NCI-H69 (cell line): ENCODE data around the gene HHATL.

Experiments used
- DNase-seq: peaks from one replicate; lab custom pipeline; 2025; lab: John Stamatoyannopoulos, UW

HHATL gene

DNA sequence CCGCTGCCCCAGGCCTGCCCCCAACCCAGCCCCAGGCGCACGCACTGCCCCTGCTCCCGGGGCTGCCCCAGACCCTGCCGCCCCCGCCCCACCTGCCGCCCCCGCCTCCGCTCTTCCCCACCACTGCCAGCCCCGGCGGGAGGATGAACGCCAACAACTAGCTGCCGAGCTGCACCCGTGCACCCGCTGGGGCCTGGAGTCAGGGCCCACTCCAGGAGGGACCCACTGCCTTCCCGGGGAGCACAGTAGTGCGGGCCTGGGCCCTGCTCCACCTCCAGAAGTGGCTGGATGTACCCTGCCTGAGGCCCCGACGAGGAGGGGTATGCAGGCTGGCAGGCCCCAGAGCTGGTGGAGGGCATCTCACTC lies 38.2 kb downstream of the HHATL start:
- no peak for DNase-seq

DNA sequence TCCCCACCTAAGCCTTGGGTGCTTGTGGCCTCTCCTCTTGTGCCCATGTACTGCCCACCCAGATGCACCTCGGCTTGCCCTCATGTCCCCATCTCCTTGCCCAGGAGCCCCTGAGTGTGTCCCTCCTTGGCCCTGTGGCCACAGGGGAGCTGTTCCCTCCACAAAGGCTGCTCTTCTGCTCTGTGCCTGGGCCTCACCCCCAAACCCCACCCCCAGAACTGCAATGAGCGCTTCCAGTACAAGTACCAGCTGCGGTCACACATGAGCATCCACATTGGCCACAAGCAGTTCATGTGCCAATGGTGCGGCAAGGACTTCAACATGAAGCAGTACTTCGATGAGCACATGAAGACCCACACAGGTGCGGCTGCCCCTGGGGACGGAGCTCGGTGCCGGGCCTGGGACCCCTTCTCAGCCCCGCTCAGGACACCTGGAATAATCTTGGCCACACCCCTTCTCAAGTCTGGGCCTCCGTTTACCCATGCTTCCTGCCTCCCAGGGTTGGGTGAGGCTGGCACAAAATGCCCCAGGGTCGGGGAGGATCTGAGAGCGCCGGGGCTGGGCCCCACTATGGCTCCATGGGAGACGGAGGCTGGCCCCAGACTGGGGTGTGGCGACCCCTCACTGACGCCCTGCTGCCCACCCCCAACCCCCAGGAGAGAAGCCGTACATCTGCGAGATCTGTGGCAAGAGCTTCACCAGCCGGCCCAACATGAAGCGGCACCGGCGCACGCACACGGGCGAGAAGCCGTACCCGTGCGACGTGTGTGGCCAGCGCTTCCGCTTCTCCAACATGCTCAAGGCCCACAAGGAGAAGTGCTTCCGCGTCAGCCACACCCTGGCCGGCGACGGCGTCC lies 38.8 kb downstream of the HHATL start:
- DNase-seq, result no peak

DNA sequence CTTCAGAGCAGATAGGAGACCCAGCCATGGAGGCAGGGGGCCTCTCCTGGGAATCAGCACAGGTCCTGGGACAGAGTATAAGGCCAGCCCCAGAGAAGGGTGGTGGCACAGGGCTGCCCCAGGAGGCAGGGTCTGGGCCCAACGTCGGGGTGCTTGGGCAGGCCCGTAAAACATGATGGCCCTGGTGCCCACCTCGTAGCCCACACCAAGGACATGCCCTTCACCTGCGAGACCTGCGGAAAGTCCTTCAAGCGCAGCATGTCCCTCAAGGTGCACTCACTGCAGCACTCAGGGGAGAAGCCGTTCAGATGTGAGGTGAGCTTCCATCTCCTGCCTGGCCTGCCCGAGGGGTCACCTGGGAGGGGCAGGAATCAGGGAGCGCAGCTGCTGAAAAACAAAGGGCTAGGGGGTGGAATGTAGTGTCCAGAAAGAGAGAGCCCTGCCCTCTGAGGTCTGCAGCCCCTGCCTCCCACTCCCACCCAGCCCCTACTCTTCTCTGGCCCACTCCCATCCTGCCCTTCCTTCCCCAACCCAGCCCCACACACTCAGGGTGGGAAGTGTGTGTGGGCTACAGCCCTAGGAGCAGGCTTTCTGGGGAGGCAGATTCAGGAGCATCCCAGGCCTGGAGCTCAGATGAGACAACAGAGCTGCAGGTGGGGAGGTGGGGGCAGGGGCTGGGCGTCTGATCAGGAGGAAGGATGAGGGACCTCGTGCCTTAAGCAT lies 39.6 kb downstream of the HHATL start:
- DNase-seq, result no peak

DNA sequence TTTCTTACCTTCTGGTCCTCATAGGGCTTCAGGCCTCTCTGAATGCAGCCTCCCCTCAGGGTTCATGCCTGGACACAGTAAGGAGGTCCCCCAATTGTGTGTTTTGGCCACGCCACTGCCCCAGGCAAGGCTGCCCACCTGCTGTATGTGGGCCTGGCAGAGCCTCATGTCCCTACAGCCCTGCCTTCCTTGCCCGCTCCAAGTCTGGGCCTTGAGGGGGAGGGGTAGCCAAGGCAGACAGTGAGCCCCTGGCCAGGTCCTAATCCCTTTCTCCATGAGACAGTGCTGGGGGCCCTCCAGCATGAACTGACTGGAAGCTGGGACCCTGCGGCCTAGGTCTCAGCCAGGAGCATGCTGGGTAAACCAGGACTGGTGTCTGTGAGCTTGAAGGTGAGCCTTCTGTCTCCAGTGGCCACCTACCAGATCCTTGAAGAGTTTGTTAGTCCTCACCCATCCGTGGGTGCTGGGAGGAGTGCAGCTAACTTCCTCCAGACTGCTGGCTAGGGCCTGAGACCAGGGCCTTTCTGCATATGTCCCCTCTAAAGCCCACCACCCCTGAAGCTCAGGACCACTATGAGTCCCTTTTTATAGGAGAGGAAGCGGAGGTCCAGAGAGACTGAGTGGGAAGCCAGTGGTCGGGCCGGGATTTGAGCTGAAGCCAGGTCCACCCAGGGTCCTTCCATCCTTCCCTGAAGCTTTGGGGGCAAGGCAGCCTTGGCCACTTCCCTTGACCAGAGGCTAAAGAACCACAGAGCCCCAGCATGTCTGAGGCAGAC lies 40.4 kb downstream of the HHATL start:
- no peak for DNase-seq

DNA sequence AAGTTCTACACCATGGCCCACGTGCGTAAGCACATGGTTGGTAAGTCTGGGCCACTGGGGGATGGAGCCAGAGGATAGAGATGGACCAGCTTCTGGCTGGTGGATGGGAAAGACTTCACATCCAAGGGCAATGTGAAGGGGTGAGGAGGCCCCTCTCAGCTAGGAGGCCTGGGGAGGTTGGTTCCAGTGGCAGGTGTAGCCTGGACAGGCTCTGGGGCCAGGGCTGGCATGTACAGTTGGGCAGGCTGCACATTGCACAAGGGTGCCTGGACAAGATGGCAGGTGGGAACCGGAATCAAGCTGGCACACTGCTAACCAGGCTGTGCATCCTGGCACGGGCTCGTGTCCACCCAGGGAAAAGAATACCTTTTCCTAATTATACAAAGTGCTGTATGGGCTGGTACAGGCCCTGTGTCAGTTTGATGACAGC lies 41.0 kb downstream of the HHATL start:
- no peak for DNase-seq

DNA sequence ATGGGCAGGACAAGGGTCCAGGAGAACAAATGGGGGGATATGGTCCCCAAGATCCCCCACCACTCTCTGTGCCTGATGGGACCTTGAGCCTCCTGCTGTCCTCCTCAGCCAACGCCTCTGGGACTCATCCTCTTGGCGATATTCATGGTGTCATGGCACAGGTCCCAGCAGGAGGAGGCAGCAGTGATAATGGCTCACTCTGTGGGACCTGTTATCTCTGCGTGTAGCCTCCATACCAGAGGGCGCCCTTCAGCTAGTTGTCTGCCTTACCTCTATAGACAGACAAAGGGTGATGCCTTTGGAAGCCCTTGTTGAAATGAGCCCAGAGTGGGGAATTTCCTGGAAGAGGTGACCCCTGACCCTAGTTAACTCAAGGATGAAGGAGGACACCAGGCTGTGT lies 41.7 kb downstream of the HHATL start:
- peak; percentile 64 for DNase-seq

DNA sequence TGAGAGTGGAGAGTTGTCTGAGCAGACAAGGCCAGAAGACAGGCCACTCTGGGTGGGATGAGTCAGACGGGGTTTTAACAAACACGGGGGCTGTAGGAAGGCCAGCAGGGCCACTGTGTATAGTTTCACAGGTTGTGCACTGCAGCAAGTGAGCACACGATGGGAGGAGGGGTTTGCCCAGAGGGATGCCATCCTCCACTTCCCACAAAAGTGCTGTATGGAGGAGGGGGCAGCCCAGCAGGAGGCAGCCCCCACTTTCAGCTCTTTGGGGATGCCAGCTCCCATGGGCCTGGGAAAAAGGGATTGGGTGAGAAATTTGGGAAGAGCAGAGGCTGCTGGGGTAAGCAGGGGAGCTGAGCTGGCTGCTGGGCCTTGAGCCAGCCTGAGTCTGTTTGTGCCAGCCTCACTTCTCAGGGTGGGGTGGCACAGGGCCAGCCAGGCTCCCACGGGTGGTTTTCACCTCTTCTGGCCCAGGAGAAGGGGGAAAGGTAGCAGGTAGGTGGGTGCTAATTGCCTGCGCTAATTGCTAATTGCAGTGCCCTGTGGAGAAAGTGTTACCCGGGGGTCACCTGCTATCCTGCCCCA lies 42.4 kb downstream of the HHATL start:
- DNase-seq, result peak; percentile 88

DNA sequence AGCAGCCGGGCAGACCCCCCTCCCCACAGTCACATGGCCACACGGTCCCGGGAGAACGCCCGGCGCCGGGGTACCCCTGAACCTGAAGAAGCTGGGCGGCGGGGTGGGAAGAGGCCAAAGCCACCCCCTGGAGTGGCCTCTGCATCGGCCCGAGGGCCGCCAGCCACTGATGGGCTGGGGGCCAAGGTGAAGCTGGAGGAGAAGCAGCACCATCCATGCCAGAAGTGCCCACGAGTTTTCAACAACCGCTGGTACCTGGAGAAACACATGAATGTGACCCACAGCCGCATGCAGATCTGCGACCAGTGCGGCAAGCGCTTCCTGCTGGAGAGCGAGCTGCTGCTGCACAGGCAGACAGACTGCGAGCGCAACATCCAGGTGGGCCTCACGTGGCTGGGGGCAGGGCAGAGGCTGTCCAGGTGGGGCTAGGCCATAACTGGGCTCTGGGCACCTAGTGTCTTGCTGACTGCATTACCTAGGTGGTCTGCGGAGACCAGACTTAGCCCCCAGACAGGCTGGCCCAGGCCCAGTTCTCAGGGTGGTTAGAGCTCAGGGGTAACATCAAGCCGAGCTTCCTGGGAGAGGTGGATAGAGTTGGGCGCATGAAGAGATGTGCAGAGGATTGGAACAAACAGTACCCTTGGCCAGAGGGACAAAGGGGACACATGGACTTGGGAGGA lies 43.0 kb downstream of the HHATL start:
- DNase-seq, result no peak

DNA sequence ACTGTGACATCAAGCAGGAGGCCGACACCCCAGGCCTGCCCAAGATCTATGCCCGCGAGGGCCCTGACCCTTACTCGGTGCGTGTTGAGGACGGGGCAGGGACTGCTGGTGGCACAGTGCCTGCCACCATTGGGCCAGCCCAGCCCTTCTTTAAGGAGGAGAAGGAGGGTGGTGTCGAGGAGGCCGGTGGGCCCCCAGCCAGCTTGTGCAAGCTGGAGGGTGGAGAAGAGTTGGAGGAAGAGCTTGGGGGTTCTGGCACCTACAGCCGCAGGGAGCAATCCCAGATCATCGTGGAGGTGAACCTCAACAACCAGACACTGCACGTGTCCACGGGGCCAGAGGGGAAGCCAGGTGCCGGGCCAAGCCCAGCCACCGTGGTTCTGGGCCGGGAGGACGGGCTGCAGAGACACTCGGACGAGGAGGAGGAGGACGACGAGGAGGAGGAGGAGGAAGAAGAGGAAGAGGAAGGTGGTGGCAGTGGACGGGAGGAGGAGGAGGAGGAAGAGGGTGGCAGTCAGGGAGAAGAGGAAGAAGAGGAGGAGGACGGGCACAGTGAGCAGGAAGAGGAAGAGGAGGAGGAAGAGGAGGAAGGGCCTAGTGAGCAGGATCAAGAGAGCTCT lies 43.7 kb downstream of the HHATL start:
- no peak for DNase-seq

DNA sequence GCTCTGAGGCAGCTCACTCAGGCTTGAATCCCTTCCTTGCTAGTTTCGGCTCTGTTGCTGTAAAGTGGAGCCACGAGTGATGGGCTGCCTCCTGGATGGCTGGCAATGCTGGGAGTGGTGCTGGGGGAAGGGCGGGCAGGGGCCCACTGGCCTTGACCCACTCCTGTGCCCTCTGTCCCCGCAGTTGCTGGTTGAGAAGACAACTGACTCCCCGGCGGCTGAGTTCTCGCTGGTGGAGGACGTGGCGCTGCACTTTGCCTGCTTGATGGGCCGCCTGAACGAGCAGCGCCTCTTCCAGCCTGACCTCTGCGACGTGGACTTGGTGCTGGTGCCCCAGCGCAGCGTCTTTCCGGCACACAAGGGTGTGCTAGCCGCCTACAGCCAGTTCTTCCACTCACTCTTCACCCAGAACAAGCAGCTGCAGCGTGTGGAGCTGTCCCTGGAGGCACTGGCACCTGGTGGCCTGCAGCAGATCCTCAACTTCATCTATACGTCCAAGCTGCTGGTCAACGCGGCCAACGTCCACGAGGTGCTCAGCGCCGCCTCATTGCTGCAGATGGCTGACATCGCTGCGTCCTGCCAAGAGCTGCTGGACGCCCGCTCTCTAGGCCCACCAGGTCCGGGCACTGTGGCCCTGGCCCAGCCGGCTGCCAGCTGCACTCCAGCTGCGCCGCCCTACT lies 44.4 kb downstream of the HHATL start:
- DNase-seq, result no peak

DNA sequence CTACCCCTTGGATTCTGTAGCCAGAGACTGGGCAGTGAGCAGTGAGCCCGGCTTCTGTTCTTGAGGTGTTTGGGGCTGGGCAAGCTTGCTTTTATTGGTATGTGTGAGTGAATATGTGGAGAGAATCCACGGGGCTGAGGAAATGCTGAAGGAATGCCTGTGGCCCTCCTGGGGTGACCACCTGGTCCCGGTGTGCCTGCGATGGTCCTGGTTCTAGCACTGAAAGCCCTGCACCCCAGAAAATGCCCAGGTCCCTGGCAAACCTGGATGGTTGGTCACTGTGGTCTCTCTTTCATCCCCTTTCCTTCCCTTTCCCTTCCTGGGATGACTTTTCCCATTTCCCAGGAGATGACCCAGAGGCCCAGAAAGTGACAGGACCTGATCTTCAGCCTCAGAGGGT lies 44.9 kb downstream of the HHATL start:
- no peak for DNase-seq

DNA sequence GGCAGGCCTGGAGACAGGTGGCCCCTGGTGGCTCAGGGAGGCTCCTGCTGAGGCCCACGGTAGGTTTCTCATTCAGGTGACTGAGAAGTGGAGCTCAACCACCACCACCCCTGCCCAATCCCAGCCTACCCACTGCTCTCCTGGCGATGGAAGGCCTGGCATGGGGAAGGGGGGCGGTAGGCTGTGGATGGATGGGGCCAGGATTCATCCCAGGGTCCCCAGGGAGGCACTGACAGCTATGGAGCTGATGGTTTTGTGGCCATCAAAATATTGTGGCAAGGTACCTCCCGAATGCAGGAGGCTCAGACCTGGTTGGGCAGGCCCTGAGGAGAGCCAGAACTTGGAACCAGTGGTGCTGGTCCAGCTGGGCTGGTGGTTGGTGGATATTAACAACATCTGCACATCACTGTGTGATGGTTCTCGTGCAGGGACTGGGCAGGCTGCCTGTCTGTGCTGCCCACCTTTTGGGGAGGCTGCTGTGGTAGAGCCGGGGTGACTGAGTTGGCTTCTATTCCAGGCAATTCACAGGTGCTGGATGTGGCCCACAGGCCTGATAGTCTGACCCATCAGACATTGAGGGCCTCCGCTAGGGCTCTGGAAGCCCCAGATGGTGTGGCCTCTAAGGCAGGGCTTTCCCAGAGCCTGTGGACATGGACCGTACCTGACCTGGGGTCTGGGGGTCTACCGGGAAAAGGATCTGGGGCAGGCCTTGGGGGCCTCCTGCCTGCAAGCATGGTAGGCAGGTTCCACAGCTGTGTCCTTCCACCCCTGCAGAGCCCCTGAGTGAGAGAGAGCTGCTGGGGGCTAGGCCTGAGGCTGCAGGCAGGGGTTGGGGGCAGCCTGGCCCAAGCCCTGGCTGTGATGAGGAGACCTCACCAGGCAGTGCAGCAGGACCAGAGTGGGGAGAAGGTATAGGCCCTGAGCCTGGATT lies 45.7 kb downstream of the HHATL start:
- no peak for DNase-seq

DNA sequence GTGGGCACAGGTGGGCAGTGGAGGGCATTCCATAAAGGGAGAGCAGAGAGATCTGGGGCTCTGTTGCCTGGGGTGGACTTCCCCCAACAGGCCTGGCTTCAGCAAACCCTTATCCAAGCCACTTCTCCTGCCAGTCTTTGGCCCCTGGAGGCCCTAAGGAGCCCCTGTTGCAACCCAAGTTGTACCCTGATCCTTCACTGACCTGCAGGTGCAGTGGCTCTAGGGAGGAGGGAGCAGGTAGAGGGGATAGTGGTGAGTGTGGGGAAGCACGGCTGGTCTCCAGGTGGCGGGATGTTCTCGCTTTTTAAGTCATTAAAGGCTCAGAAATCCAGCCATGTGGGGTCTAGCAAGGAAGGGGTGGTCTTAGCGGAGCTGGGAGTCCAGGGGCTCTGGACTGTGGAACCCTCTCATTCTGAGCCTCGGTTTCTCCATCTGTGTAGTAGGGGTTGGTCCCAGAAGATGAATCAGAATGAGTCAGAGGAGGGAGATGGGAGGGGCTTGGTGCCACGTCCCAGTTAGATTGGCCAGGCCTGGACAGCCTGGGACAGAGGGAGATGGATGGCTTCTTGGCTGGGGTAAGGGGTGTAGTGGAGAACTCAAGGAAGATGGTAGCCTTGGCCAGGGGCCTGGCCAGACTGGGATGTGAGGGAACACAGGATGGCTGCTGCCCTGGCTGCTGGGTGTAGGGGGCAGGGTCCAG lies 46.5 kb downstream of the HHATL start:
- DNase-seq, result no peak

DNA sequence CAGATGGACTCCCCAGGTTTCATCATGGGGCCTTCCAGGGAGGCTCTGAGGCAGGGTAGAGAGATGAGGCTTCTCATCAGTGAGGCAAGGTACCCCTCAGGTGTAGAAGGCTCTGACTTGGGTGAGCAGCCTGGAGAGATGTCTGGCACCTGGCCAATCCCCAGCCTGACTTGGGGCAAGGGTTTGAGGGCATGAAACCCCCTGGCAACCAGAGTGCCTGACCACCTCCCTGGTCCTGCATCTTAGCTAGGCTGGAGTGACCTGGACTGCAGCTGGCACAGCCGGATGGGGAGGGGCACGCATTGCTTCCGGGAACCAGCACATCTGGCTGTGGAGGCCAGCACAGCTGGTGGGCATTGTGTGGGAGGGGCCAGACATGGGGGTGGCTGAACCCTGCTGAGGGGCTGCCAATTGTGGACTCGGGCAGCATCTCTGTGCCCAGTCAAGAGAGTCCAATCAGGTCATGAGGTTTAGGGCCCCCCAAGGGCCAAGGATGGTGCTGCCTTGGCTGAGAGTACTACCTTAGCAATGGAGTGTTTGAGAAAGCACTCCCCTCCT lies 47.2 kb downstream of the HHATL start:
- peak; percentile 29 for DNase-seq

DNA sequence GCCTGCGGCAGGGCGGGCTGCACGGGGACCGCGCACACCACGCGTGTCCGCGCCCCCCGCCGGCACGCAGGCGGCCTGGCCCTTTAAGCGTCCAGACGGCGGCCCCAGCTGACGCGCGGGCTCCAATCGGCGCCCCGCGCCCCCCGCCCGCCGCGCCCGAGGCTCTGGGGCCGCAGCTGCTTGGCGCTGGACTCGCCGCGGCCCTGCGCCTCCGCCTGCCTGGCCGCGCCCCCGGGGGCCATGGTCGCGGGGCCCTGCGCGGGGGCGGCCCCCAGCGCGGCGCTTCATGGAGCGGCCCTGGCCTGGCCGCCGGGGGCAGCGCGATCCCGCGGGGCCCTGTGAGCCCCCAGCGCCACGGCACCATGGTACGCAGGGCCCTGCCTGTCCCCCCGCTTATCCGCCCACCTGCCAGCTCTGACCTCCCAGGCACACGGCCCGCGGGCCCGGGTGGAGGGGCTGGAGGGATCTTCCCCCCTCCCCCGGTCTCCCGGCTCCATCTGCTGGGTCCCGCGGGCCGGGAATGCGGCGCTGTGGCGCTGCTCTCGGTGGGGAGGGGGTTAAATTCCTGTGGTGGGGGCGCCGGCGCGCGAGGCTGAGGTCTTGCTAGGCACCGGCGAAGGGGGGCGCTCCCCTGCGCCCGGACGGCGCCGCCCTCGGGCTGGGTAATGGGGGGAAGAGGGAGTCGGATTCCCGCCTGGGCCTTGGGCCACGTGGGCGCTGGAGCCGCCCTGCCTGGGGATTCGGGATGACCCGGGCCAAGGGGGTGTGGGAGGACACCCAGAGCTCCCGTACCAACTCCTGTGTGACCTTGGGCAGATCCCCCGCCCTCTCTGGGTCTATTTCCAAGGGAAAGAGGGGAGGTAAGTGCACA lies 48.0 kb downstream of the HHATL start:
- peak; percentile 84 for DNase-seq

DNA sequence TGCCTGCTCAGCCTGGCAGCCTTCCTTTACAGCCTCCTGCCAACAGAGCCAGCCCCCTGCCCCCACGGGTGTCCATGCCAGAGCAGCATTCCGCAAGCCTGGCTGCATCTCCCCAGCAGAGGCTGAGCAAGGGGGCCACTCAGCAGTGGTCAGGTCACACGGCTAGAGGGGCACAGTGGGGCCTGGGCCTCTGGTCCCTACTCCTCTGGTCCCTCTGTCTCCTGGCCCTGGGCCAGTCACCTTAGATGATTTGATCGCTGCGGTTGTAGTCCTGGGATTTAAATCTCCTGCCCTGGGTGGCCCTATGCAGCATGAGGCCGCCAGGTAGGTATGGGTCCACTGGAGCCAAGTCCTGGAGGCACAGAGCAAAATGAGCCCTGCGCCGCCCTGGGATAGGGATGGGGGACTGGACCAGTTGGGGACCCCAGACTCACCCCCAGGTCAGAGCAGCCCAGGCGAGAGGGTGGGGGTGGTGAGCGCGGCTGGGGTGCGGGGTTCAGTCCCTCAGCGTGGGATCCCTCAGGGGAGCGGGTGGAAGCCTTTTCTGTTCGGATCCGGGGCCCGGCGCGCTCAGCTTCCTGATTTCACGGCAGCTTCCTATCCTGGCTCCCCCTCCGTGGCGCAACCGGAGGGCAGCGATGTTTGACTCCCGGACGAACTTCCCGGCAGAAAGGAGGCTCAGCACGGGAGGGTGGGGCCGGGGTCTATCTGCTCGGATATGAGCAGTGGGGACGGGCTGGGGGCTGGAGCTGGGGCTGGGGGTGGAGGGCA lies 48.9 kb downstream of the HHATL start, which contains the start of gene ZBTB47:
TSS of gene ZBTB47 (plus strand) at position 138 of the 771 bp plus-strand sequence. CDS start 4,659 bp downstream, outside the sequence.
- DNase-seq, result peak; percentile 72

DNA sequence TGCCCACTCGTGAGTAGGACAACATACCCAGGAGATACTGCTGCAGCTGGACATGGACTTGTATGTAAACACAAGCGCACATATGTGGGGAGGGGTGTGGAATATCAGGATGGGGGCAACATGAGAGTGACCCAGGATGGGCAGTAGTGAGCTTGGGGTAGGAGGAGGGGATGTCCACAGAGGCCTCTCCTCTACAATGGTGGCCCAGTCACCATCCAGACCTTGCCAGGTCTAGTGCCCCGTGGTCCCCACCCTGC lies 49.4 kb downstream of the HHATL start:
- no peak for DNase-seq
